Activated CD4-positive, CD25-positive, alpha-beta regulatory T cell treated with anti-CD3 and anti-CD28 coated beads, Interleukin-2, amount 50 U/mL, for 16 hours (primary cell): ENCODE measurements around the gene FREM1.
"Not testable (repeated sequence)": the region's sequence is repeated elsewhere in the genome, so short reads cannot be mapped to it uniquely, and the experiment has no call there.

Source experiments
- DNase-seq: peaks from one replicate; pipeline ENCODE4 v3.0.0-alpha.2; 2020; ENCODE audit warnings: low read depth, low spot score

Gene FREM1, protein sequence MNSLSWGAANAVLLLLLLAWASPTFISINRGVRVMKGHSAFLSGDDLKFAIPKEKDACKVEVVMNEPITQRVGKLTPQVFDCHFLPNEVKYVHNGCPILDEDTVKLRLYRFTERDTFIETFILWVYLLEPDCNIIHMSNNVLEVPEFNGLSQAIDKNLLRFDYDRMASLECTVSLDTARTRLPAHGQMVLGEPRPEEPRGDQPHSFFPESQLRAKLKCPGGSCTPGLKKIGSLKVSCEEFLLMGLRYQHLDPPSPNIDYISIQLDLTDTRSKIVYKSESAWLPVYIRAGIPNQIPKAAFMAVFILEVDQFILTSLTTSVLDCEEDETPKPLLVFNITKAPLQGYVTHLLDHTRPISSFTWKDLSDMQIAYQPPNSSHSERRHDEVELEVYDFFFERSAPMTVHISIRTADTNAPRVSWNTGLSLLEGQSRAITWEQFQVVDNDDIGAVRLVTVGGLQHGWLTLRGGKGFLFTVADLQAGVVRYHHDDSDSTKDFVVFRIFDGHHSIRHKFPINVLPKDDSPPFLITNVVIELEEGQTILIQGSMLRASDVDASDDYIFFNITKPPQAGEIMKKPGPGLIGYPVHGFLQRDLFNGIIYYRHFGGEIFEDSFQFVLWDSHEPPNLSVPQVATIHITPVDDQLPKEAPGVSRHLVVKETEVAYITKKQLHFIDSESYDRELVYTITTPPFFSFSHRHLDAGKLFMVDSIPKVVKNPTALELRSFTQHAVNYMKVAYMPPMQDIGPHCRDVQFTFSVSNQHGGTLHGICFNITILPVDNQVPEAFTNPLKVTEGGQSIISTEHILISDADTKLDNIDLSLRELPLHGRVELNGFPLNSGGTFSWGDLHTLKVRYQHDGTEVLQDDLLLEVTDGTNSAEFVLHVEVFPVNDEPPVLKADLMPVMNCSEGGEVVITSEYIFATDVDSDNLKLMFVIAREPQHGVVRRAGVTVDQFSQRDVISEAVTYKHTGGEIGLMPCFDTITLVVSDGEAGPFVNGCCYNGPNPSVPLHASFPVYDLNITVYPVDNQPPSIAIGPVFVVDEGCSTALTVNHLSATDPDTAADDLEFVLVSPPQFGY (N-terminal part only)

DNA sequence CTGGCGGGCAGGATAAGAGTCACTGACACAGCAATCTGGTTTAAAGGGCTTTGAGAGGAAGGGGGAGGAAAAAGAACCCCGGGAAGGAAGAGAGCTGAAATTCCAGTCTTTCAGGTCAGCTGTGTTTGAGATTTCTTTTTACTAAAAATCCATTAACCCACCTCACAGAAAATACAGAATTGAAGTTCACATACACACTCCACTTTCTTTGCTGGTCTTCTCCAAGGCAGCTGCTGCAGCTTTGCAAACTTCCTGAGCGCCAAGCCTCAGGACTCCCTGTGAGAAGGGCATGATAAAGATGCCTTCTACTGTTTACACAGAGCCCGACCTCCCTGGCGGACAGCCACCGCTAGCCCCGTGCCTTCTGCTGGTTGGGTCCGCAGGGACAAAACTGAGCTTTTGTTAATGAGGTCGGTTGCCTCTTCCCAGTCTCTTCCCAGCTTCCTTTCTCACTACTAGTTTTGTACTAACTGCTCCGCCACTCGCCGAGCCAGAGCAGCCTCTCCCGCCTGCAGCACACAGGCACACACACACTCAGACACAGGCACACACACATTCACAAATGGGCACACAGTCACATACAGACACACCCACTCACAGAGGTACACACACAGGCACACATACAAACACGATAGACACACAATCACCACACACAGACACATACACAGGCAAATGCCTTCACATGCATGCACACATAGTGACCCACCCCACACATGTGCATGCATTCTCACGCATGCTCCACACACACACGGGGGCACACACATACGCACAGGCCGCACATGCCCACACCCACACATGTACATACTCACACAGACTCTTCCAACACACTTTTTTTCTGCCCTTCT lies at the start of gene FREM1:
Gene FREM1, minus strand, starts transcription at position 468 of the 845 bp plus-strand sequence. CDS start 41,451 bp downstream, outside the sequence.
- no peak for DNase-seq

- DNase-seq = no peak
These were observed 48.8 kb upstream of the FREM1 start for GRCh38 chr9:14958989-14959388.

DNA sequence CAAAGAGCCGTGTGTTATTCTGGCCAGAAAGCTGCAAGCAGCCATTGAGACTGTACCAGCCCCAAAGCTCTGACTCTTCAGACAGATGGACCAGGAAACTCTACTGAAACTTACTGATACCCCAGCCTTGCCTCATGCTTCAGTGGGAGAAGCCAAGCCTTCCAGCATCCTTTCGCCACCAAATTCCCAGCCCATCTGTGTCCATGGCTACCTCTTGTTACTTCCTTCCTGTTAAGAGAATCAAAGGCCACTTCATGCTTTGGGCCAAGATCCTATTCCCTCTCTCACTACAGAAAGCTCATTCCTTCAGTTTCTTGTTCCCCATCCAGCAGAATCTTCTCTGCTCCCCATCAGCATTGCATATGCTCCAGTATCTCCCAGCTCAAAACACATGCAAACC lies 46.9 kb upstream of the FREM1 start:
- DNase-seq = no peak

DNA sequence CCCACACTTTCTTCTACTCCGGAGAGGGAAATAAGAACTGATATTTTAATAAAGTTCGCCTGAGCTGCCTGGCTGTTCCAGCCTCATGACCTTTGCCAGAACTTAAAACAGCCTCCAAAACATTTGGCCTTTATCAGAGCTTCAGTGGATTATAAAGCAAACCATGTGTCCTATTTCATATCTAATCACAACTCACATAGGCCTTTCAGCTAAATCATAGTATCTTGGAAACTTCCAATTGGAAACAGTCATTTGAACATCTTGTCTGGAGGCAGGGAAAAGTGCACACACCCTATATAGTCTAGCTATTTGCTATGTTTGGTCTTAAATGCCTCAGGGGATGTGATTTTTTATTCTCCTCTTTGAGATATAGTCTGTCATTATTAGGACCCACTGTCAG lies 46.0 kb upstream of the FREM1 start:
- DNase-seq = no peak

- no peak for DNase-seq
These were observed 35.1 kb upstream of the FREM1 start for GRCh38 chr9:14945351-14945750.

DNA sequence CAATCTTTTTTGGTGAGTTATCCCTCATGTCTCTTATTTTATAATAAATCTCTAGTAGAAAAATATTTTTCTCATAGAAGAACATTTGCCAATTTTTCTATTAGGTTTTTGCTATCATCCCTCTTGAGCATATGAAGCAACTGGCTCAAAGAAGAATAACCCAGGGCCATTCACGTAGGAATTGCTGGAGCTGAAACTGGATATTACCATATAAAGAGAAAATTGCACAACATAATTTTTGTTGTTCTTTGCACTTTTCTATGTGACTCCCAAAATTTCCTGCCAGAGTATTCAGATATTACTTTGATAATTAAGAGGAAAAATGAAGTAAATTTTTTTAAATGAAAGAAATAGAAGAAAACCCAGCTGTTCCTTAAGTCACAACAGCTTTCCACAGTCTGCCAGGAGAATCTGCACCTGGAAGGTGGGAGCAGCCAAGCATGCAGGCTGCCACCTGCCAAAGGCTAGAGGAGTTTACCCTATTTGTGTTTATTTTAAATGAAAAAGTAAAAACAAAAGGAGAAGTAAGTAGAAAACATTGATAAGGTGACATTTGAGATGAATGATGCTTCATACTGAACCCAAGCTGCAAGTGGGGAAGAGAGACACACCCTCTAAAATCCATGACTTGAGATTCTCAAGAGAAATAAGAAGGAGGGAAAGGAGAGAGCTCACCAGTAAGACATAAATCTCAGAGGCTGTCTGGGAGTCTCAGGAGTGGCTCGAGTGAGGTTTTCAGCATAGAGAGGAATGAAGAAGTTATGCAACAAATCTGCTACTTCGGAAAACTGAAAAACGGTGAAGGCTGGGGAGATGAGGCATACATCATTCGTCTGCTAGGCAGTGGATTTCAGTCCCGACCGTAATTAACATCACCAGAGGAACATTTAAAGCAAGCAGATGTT lies 31.5 kb upstream of the FREM1 start:
- no peak for DNase-seq

DNA sequence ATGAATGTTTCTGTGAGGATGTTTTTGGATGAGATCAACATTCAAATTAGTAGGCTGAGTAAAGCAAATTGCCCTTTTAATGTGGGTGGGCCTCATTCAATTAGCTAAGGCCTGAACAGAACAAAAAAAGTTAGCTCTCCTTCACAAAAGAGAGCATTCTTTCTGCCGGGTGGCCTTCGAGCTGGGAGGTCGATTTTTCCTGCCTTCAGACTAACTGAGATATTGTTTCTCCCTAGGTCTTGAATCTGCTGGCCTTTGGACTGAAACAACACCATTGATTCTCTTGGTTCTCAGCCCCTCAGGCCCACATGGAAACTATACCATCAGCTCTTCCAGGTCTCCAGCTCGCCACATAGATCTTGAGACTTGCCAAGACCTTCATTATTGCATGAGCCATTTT lies 29.1 kb upstream of the FREM1 start:
- no peak for DNase-seq

DNA sequence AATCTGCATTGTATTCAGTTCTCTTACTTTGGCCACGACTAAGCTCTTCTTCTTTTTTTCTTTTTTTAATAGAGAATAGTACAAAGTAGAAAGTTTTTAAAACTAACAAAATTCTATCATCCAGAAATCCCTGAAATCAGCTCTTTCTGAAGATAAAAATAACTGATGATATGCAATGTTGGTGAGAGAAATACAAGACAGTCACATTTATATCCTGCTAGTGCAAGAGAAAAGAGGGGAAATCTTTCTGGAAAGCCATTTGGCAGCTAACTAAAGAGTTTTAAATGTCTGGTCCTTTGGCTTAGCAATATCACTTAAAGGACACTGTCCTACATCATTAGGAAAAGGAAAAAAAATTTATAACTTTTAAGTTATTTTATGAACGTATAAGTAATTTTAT lies 27.0 kb upstream of the FREM1 start:
- no peak for DNase-seq

DNA sequence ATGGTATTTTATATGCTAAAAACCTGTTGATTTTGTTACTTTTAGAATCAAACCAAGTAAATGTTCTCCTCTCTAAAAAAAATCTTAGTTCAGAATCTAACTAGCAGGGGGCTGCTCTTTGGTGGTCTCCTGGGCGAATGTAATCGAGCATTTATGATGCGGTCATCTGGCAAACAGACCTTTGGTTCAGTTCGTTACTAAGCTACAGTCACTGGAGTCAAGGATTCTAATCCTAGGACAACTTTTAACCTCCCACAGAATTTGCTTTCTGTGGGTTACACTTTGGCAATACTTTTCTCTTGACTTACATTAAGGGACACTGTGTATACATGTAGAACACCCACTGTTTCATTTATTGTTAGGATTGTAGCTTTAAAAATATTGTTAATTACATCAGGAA lies 26.3 kb upstream of the FREM1 start:
- DNase-seq = no peak

DNA sequence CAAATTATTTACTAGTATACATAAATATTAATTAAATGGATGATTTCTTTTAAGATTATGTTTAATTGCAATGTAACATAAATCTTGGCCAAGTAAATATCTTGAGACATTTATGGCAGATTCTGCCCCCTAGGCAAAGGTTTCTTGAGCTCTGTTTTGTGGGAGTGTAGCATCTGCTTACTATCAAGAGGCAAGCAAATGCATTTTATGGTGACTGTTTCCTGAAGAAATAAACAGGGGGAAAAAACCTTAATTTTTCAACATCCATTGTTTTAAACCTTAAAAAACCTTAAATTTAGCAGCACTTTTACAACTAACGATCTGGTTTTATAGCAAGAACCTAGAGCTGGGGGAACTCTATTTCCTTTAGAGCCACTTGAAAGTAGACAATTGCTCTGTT lies 25.7 kb upstream of the FREM1 start:
- no peak for DNase-seq

DNA sequence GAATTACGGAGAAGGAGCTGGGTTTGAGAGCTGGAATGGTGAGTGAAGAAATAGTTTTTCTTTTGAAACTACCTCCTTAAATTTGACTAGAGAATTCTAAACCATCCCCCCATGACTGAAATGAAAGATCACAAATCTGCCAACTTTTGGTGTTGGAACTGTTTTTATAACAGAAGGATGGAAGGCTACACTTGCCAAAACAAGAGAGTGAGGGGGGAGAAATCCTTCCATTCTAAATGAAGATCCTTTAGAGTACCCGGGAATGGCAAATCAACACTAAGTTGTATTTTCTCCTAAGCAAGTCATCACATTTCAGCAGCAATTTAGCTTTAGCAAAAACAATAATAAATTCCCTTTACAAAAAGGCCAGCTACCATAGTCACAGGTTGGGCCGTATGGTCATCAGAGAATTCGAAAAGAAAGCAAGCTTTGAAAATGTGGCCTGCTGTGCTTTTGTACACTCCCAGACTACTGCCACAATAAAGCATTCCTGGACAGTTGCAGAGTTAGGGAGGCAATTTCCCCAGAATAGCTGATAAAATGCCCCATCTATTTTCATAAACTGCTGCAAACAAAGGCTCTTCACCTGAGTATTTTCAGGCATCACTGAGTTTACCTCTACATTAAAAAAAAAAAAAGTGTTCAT lies 25.0 kb upstream of the FREM1 start:
- DNase-seq = no peak

DNA sequence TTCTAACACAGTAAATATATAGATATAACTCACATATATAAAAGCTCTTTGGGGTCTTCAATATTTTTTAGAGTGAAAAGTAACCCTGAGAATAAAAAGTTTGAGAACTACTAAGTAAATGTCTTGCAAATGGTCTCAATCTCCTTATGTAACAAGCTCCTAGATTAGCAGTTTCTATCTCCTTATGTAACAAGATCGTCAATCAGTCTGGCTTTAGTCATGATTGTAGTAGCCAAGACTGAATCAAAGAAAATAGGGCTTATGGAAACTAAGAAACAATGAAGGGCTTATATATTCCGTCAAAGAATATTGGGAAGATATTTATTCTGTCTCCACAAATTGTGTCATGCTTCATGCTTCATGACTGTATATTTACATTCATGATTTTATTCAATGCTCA lies 22.4 kb upstream of the FREM1 start:
- no peak for DNase-seq

DNA sequence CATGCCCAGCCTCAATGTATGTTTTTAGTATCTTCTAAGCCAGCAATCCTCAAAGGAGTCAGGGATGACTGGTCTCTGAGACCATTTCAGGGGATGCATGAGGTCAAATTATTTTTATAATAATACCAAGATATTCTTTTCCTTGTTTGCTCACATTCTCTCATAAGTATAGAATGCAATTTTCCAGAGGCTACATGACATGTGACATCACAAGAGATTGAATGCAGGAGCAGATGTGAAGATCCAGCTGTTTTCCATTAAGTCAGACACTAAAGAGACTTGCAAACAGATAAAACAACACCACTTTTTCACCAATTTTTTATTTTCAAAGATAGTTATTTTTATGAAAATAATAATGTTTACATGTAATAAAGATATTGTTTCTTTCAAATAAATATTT lies 22.0 kb upstream of the FREM1 start:
- DNase-seq = no peak

- DNase-seq = no peak
These were observed 16.9 kb upstream of the FREM1 start for GRCh38 chr9:14926941-14927624.

GRCh38 chr9:14924230-14925219 lies 14.3 kb upstream of the FREM1 start:
- no peak for DNase-seq

- no peak for DNase-seq
These were observed 13.5 kb upstream of the FREM1 start for GRCh38 chr9:14923701-14924100.

GRCh38 chr9:14920805-14921204 lies 10.6 kb upstream of the FREM1 start:
- DNase-seq = not testable (repeated sequence)

DNA sequence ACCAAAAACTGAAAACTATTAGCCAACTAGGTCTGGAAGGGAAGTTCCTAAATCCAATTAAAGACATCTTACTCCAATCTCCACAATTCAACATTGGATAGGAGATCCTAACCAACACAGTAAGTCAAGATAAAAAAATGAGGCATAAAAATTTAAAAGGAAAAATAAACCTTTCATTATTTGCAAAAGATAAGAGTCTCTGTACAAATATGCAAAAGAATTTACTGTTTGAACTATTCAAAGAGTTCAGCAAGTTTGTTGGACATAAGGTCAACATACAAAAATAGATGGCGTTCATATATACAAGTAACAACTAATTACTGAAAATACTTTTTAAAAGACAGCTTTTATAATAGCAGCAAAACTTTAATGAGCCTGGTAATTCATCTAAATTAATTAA lies 3.1 kb upstream of the FREM1 start:
- no peak for DNase-seq
